Activated T-cell treated with anti-CD3 and anti-CD28 coated beads for 48 hours (primary cell): ENCODE measurements around the gene PDF.

Source experiments
- DNase-seq: peaks from one replicate; pipeline ENCODE4 v3.0.0-alpha.2; 2020; ENCODE audit warnings: low read depth

PDF gene

GRCh38 chr16:69277413-69277812 is 53.0 kb downstream of the PDF start:
- no peak for DNase-seq
